ENCODE results near the gene RNF183.

RNF183 gene

GRCh38 chr9:113290052-113290607 is 13.0 kb downstream of the RNF183 start:
- WGBS, 2 donors (ENCODE audit: extremely low coverage in 2 of 2, insufficient read length in 2 of 2, insufficient replicate concordance in 1 of 2), result no CpG with 5 or more reads among the region's 6 CpGs
- no peak overlapping the region for H3K4me2 ChIP-seq (ENCODE audit: insufficient read depth, low read length, poor library complexity, severe bottlenecking)
- no peak overlapping the region for H2BK15ac ChIP-seq (ENCODE audit: low read length)
- H3K9me3 ChIP-seq (replicated peaks in 1 of 2; ENCODE audit: control insufficient read depth in 2 of 2, insufficient read depth in 1 of 2, low read depth in 1 of 2, low read length in 2 of 2), result no peaks in the 10 kb centered on the region
- H2BK120ac ChIP-seq (ENCODE audit: low read depth, low read length), result no peak overlapping the region
- H2BK12ac ChIP-seq (ENCODE audit: low read length), result no peak overlapping the region
- no peak overlapping the region for H3K4ac ChIP-seq (ENCODE audit: low read length)
- no peaks in the 10 kb centered on the region for H3K27me3 ChIP-seq (ENCODE audit: control insufficient read depth in 3 of 3, insufficient read depth in 3 of 3, low read depth in 1 of 3, low read length in 3 of 3)
- H3K18ac ChIP-seq (ENCODE audit: low read length), result no peak overlapping the region
- H2BK5ac ChIP-seq (ENCODE audit: low read length), result no peak overlapping the region
- no peak overlapping the region for H3K23ac ChIP-seq (ENCODE audit: low read depth, low read length, poor library complexity)
- H3K36me3 ChIP-seq (replicated peaks in 1 of 2; ENCODE audit: control insufficient read depth in 2 of 2, insufficient read depth in 2 of 2, low read length in 2 of 2), result peaks cover 40 to 88% of the 10 kb centered on the region in 2 donors
- H4K8ac ChIP-seq (ENCODE audit: low read depth, low read length), result no peak overlapping the region
- no peak overlapping the region for H2AK5ac ChIP-seq (ENCODE audit: low read depth, low read length)
- H3K79me1 ChIP-seq (ENCODE audit: low read depth, low read length), result no peaks in the 10 kb centered on the region
- no peak overlapping the region for H3K14ac ChIP-seq (ENCODE audit: low read length)
- H3K4me1 ChIP-seq (ENCODE audit: control insufficient read depth in 2 of 2, insufficient read depth in 1 of 2, low read depth in 1 of 2, low read length in 2 of 2), result no peaks in the 10 kb centered on the region
- no peak overlapping the region for H4K91ac ChIP-seq (ENCODE audit: low read depth, low read length, poor library complexity)
- H2AFZ ChIP-seq (ENCODE audit: low read length), result no peak overlapping the region
- no peak overlapping the region for H3K4me3 ChIP-seq (ENCODE audit: low read length in 2 of 2)
- no peak overlapping the region for H3K9ac ChIP-seq (ENCODE audit: low read depth, low read length, poor library complexity)
- H3K27ac ChIP-seq (replicated peaks; ENCODE audit: low read length), result no peak overlapping the region
- DNase-seq (ENCODE audit: low spot score), result no peak

- H3K36me3 ChIP-seq (replicated peaks in 1 of 2; ENCODE audit: control insufficient read depth in 2 of 2, insufficient read depth in 2 of 2, low read length in 2 of 2), result peaks cover 47 to 96% of the 10 kb centered on the region in 2 donors
- H3K4me1 ChIP-seq (ENCODE audit: control insufficient read depth in 2 of 2, insufficient read depth in 1 of 2, low read depth in 1 of 2, low read length in 2 of 2), result no peaks in the 10 kb centered on the region
- no peak overlapping the region for H2AFZ ChIP-seq (ENCODE audit: low read length)
- no peak overlapping the region for H3K4ac ChIP-seq (ENCODE audit: low read length)
- no peak overlapping the region for H2BK15ac ChIP-seq (ENCODE audit: low read length)
- no peak overlapping the region for H3K14ac ChIP-seq (ENCODE audit: low read length)
- H3K27ac ChIP-seq (replicated peaks; ENCODE audit: low read length), result no peak overlapping the region
- H3K4me2 ChIP-seq (ENCODE audit: insufficient read depth, low read length, poor library complexity, severe bottlenecking), result no peak overlapping the region
- H3K27me3 ChIP-seq (ENCODE audit: control insufficient read depth in 3 of 3, insufficient read depth in 3 of 3, low read depth in 1 of 3, low read length in 3 of 3), result no peaks in the 10 kb centered on the region
- H3K9ac ChIP-seq (ENCODE audit: low read depth, low read length, poor library complexity), result no peak overlapping the region
- no peak for DNase-seq (ENCODE audit: low spot score)
- no peak overlapping the region for H3K18ac ChIP-seq (ENCODE audit: low read length)
- no peak overlapping the region for H2BK12ac ChIP-seq (ENCODE audit: low read length)
- H3K4me3 ChIP-seq (ENCODE audit: low read length in 2 of 2), result no peak overlapping the region
- WGBS, 2 donors (ENCODE audit: extremely low coverage in 2 of 2, insufficient read length in 2 of 2, insufficient replicate concordance in 1 of 2), result no CpG with 5 or more reads among the region's 2 CpGs
- no peaks in the 10 kb centered on the region for H3K9me3 ChIP-seq (replicated peaks in 1 of 2; ENCODE audit: control insufficient read depth in 2 of 2, insufficient read depth in 1 of 2, low read depth in 1 of 2, low read length in 2 of 2)
- no peak overlapping the region for H4K91ac ChIP-seq (ENCODE audit: low read depth, low read length, poor library complexity)
- H3K79me1 ChIP-seq (ENCODE audit: low read depth, low read length), result no peaks in the 10 kb centered on the region
- no peak overlapping the region for H4K8ac ChIP-seq (ENCODE audit: low read depth, low read length)
- no peak overlapping the region for H2BK5ac ChIP-seq (ENCODE audit: low read length)
- no peak overlapping the region for H3K23ac ChIP-seq (ENCODE audit: low read depth, low read length, poor library complexity)
- no peak overlapping the region for H2AK5ac ChIP-seq (ENCODE audit: low read depth, low read length)
- no peak overlapping the region for H2BK120ac ChIP-seq (ENCODE audit: low read depth, low read length)
Observed at GRCh38 chr9:113289091-113289490, 14.1 kb downstream of the RNF183 start.

GRCh38 chr9:113281356-113281755 is 21.8 kb downstream of the RNF183 start:
- no peak for DNase-seq (ENCODE audit: low spot score)
- no peak overlapping the region for H3K4ac ChIP-seq (ENCODE audit: low read length)
- H3K9ac ChIP-seq (ENCODE audit: low read depth, low read length, poor library complexity), result no peak overlapping the region
- H2AFZ ChIP-seq (ENCODE audit: low read length), result no peak overlapping the region
- H2BK5ac ChIP-seq (ENCODE audit: low read length), result no peak overlapping the region
- H2BK15ac ChIP-seq (ENCODE audit: low read length), result no peak overlapping the region
- H3K27me3 ChIP-seq (ENCODE audit: control insufficient read depth in 3 of 3, insufficient read depth in 3 of 3, low read depth in 1 of 3, low read length in 3 of 3), result no peaks in the 10 kb centered on the region
- H3K14ac ChIP-seq (ENCODE audit: low read length), result no peak overlapping the region
- no CpG with 5 or more reads among the region's 4 CpGs for WGBS, 2 donors (ENCODE audit: extremely low coverage in 2 of 2, insufficient read length in 2 of 2, insufficient replicate concordance in 1 of 2)
- H3K18ac ChIP-seq (ENCODE audit: low read length), result no peak overlapping the region
- H4K8ac ChIP-seq (ENCODE audit: low read depth, low read length), result no peak overlapping the region
- H3K79me1 ChIP-seq (ENCODE audit: low read depth, low read length), result no peaks in the 10 kb centered on the region
- H2AK5ac ChIP-seq (ENCODE audit: low read depth, low read length), result no peak overlapping the region
- no peak overlapping the region for H2BK120ac ChIP-seq (ENCODE audit: low read depth, low read length)
- H3K4me3 ChIP-seq (ENCODE audit: low read length in 2 of 2), result no peak overlapping the region
- no peaks in the 10 kb centered on the region for H3K9me3 ChIP-seq (replicated peaks in 1 of 2; ENCODE audit: control insufficient read depth in 2 of 2, insufficient read depth in 1 of 2, low read depth in 1 of 2, low read length in 2 of 2)
- peaks cover 1 to 2% of the 10 kb centered on the region in 2 donors for H3K4me1 ChIP-seq (ENCODE audit: control insufficient read depth in 2 of 2, insufficient read depth in 1 of 2, low read depth in 1 of 2, low read length in 2 of 2)
- no peak overlapping the region for H4K91ac ChIP-seq (ENCODE audit: low read depth, low read length, poor library complexity)
- no peak overlapping the region for H3K27ac ChIP-seq (replicated peaks; ENCODE audit: low read length)
- H2BK12ac ChIP-seq (ENCODE audit: low read length), result no peak overlapping the region
- no peak overlapping the region for H3K4me2 ChIP-seq (ENCODE audit: insufficient read depth, low read length, poor library complexity, severe bottlenecking)
- H3K36me3 ChIP-seq (replicated peaks in 1 of 2; ENCODE audit: control insufficient read depth in 2 of 2, insufficient read depth in 2 of 2, low read length in 2 of 2), result peaks cover 48 to 94% of the 10 kb centered on the region in 2 donors
- H3K23ac ChIP-seq (ENCODE audit: low read depth, low read length, poor library complexity), result no peak overlapping the region

- no peak overlapping the region for H3K4ac ChIP-seq (ENCODE audit: low read length)
- H2BK120ac ChIP-seq (ENCODE audit: low read depth, low read length), result no peak overlapping the region
- H3K36me3 ChIP-seq (replicated peaks in 1 of 2; ENCODE audit: control insufficient read depth in 2 of 2, insufficient read depth in 2 of 2, low read length in 2 of 2), result peaks cover 33 to 73% of the 10 kb centered on the region in 2 donors
- no peak overlapping the region for H2AFZ ChIP-seq (ENCODE audit: low read length)
- no peak overlapping the region for H3K27ac ChIP-seq (replicated peaks; ENCODE audit: low read length)
- H4K8ac ChIP-seq (ENCODE audit: low read depth, low read length), result no peak overlapping the region
- H3K18ac ChIP-seq (ENCODE audit: low read length), result no peak overlapping the region
- no peak overlapping the region for H2AK5ac ChIP-seq (ENCODE audit: low read depth, low read length)
- peaks cover 4% of the 10 kb centered on the region in 2 donors for H3K4me1 ChIP-seq (ENCODE audit: control insufficient read depth in 2 of 2, insufficient read depth in 1 of 2, low read depth in 1 of 2, low read length in 2 of 2)
- no peak overlapping the region for H3K14ac ChIP-seq (ENCODE audit: low read length)
- no peak overlapping the region for H4K91ac ChIP-seq (ENCODE audit: low read depth, low read length, poor library complexity)
- H3K9ac ChIP-seq (ENCODE audit: low read depth, low read length, poor library complexity), result no peak overlapping the region
- H3K4me3 ChIP-seq (ENCODE audit: low read length in 2 of 2), result no peak overlapping the region
- no peak overlapping the region for H3K23ac ChIP-seq (ENCODE audit: low read depth, low read length, poor library complexity)
- H2BK12ac ChIP-seq (ENCODE audit: low read length), result no peak overlapping the region
- no peaks in the 10 kb centered on the region for H3K27me3 ChIP-seq (ENCODE audit: control insufficient read depth in 3 of 3, insufficient read depth in 3 of 3, low read depth in 1 of 3, low read length in 3 of 3)
- H3K79me1 ChIP-seq (ENCODE audit: low read depth, low read length), result no peaks in the 10 kb centered on the region
- H3K9me3 ChIP-seq (replicated peaks in 1 of 2; ENCODE audit: control insufficient read depth in 2 of 2, insufficient read depth in 1 of 2, low read depth in 1 of 2, low read length in 2 of 2), result no peaks in the 10 kb centered on the region
- no CpG with 5 or more reads among the region's 4 CpGs for WGBS, 2 donors (ENCODE audit: extremely low coverage in 2 of 2, insufficient read length in 2 of 2, insufficient replicate concordance in 1 of 2)
- H2BK5ac ChIP-seq (ENCODE audit: low read length), result no peak overlapping the region
- no peak overlapping the region for H2BK15ac ChIP-seq (ENCODE audit: low read length)
- no peak overlapping the region for H3K4me2 ChIP-seq (ENCODE audit: insufficient read depth, low read length, poor library complexity, severe bottlenecking)
- DNase-seq (ENCODE audit: low spot score), result no peak
Observed at GRCh38 chr9:113278840-113279239, 24.3 kb downstream of the RNF183 start.
